Measurements from ENCODE around the gene TRAFD1.

- TF ChIP-seq EZH2 (IDR thresholded peaks at IDR 0.05) (no peak), POLR2AphosphoS5 (IDR thresholded peaks at IDR 0.05; ENCODE audit: borderline replicate concordance, low read depth, low read length) (peak; percentile 61; the same call in 1 of the 2 replicates), FOXP2 (optimal IDR thresholded peaks at IDR 0.05; ENCODE audit: control extremely low read depth, extremely low read length, insufficient read depth) (no peak)
Measured at GRCh38 chr12:112130441-112130998, 5.2 kb downstream of the TRAFD1 start.
